GM21737 (cell line): ENCODE data around the gene DNER.
"Not testable (repeated sequence)": the region's sequence is repeated elsewhere in the genome, so short reads cannot be mapped to it uniquely, and the experiment has no call there.

Experiments used
- ATAC-seq: cut with Tn5 transposase; IDR thresholded peaks from one replicate; pipeline ENCODE4 v1.9.1; 2021; ENCODE audit warnings: mild to moderate bottlenecking, moderate library complexity; ENCODE audit not compliant: unreplicated experiment

DNER gene

DNA sequence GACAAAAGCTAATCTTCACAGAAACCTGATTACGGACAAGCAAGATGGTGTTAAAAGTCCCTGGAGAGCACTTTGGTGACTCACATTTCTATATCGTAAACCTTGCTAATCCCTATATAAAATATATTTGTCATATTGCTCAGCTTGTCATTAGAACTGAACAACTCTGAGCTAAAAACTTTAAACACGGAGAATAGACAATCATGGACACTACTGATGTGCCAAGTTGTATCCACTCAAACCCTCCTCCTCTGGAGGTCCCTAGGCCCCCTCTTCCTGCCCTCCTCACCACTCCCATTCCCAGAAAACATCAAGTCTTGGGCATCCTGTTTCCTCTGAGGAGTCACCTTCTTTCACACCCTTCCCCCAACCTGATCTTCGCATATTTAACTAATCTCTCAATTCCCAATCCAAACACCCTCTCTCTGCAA is 304.6 kb downstream of the DNER start:
- no peak for ATAC-seq

DNA sequence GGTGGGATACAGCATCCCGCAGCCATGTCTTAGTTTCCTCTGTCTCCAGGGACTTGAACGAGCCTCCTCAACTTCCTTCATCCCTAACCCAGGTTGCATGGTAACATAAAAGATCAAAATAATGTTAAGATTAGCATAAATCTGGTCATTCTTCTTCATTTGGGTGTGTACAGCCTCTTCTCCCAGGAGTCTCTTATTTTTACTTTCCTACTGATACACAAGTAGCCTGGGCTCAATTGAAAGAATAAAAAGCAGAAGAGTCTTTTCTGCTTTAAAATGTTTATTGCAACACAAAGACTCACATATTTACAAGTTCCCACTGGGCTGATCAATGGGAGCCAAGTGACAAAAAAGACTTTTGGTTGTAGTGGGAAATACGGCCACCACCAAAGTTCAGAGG is 305.4 kb downstream of the DNER start:
- ATAC-seq, result no peak

DNA sequence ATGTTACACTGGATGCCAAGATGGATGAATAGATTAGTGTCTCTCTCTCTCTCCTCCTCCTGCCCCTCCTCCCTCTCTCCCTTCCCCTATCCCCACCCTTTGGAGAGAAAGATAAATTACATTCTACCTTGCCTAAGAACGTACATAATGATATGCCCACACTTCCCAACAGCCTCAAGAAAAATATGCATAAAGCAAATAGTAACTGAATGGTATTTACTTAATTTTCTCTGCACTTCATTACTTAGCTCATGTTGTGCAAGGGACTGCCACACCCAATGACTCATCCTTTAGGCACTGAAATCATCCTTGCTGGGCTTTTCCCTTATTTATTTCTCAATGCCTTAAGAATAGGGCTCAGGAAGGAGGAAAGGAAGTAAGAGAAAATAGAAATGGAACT is 306.0 kb downstream of the DNER start:
- ATAC-seq, result no peak

DNA sequence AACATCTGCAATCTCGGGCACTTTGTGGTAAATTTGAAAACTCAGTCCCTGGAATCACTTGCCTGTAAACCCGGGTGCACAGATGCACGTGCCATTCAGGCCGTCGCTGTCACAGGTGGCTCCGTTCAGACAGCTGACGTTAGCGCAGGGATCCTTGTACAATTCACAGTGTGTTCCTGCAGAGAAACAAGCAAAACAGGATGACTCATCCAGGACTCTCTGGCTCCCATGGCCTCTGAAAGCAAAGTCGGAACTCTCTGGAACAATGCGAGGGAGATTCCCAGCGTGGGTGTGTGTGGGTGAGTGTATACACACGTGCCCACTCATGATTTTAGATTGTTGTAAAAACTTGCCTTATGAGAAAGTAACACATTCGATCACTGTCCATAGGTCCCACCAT is 307.2 kb downstream of the DNER start:
- no peak for ATAC-seq

DNA sequence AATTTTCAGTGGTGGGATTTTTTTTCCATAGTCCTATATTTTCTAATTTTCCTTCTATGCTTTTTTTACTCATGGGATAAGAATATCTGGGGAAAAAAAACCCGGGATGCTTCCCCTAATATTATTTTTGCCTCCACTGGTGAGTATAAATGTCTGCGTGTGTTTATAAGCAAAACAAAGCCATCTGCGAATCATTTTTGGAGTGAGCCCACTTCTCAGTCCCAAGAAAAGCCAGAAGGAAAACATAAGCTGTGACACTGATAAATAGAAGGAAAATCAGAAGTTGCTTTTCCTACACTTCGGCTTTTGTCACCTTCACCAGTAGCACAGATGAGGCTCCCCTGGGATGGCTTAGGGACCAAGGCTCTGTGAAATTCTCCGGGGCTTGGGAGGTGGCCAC is 308.6 kb downstream of the DNER start:
- ATAC-seq, result no peak

DNA sequence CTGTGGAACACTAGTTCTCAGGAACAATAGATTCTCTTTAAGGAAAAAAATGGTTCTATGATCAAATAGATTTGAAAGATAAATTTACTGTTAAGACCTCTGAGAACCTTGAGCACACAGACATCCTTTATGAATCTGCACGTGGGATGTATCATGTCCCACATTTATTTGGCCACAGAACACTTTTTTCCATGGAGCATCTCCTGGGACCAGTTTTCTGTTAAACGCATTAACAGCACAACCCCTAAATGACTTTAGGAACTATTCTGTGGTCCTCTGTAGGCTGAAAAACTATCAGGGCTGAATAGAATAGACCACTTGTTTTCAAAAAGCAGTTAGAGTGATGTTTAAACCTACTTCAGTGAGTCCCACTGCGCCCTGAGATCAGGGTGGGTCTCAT is 311.1 kb downstream of the DNER start:
- ATAC-seq, result no peak

DNA sequence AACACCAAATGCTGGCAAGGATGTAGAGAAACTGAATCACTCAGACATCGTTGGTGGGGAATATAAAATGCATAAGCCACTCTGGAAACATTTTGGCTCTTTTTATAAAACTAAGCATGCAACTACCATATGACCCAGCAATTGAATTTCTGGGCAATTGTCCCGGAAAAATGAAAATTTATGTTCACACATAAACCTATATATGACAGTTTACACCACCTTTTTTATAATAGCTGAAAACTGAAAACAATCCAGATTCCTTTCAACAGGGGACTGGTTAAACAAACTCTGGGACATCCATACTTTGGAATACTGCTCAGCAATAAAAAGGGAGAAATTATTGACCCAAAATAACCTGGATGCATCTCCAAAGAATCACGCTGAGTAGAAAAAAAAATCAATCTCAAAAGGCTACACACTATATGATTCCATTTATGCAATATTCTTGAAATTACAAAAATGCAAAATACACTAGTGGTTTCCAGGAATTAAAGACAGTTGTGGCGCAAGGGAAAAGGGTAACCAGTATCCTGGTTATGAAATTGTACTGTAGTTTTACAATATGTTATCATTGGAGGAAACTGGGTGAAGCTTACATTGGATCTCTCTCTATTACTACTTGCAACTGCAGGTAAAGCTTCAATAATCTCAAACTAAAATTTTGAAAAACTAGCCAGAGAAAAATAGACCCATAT is 313.0 kb downstream of the DNER start:
- ATAC-seq, result no peak

DNA sequence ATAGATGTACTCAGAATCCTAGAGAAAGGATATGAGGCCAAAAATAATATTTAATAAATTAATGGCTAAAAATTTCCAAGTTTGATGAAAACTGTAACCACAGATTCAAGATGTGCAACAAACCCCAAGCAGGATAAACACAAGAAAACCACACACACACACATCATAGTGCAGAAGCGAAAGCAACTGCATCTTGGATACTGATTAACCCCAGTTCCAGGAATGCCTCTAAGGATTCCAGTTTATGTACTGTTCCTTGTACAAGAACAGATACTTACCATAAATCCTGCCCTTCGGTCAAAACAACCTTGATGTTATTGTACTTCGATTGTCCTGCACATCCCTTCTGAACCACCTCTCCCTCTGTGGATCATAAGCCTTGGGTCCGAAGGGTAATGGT is 320.4 kb downstream of the DNER start:
- no peak for ATAC-seq

DNA sequence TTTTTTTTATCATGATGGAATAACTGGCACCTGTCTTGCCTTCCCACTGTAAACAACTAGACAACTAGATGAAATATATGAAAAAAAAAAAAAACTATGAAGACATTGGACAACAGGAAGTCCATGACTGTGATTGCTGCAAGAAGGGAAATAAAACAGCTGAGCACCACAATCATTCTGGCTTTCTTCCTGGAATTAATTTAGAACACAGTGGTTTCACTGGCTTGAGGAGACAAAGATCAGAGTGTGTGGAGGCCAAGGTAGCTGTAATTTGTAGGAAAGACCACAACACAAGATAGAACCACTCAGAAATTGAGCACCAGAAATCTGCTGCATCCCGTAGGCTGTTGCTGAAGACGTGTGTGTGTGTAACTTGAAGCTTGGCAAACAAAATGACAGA is 322.2 kb downstream of the DNER start:
- no peak for ATAC-seq

DNA sequence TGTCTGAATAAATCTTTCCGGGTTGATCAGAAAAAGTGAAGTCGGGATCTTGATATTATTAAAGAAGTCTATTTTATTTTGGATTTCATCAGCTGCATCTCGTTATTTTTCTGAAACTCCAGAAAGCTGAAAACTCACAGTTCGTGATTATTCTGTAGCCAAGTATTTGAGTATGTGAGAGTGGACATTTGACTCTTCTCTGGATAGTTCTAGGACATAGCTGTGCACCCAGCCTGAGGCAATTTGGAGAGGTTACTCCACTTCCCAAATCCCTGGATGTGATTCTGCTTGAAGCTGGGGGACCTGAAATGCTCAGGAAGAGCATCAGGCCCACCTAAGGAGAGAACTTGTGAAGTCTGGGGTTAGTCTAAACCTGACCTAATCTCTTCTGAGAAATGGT is 325.6 kb downstream of the DNER start:
- ATAC-seq, result no peak

DNA sequence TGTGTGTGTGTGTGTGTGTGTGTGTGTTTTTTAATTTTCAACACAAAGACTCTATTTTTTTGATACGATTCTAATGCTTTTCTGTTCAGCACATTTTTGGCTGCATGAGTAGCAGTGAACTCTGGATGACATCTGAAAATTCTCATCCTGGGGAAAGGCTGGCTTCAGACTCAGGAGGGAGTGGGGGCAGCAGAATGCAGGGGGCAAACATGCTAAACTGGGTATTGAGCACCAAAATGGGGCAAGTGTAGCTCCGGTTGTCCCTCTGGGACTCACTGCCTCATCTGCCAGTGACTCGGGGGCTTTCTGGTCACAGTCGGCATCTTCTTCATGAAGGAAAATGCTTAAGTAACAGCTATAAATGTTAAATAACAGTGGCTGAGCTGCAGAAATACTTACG is 326.5 kb downstream of the DNER start:
- no peak for ATAC-seq

DNA sequence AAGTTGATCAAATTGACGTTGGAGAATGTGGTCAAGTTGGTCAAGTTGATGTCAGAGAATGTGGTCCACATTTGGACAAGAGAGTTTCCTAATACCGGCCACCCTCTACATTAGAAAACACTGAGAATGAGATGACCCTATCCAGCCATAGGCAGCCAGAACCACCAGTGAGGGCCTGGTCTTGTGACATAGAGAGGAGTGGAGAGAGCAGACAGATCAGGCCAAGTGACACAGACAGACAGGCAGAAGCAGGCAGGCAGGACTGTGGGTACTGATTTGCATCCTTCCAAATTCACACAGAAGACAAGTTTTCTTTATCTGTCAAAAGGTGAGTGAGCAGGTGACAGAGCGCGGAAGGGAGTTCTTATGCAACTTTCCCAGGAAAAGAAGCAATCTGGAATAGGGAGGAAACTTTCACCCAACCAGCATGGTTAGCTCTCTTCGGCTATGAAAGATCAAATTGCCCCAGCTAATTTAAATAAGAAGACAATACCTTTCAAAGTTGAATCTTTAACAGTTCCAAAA is 334.2 kb downstream of the DNER start:
- no peak for ATAC-seq

DNA sequence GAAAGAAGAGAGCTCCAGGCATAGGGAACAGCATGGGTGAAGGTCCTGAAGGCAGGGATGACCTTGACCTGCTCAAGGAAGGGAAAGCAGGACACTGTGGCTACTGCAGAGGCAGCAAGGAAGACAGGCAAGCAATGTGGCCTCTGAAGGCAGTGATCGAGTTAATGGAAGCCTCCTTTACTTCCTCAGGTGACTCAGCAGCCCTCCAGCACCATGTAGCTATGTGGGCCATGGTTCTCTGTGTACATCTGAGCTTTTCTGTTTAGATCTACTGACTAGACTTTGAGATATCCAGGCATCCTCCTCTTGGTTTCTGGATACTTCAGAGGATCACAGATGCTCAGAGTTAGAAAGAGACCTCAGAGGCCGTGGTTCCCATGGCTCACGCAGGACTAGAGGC is 336.0 kb downstream of the DNER start:
- ATAC-seq, result no peak

DNA sequence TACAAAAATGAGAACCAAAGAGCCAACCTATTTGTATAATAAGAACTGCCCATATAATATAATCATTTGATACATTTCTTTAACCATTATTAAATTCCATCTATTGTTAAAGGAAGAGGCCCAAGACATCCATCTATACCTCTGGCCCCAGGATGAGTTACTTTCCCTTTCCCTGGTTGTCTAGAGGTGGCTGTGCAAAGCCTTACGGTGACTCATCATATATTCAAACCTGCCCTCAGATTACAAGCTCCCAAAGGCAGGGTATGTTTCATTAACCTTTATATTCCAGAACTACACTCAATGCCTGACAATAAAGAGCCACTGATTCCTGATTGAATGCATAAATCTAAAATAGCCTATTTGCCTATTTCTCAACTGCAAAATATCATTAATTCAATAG is 337.5 kb downstream of the DNER start:
- no peak for ATAC-seq

DNA sequence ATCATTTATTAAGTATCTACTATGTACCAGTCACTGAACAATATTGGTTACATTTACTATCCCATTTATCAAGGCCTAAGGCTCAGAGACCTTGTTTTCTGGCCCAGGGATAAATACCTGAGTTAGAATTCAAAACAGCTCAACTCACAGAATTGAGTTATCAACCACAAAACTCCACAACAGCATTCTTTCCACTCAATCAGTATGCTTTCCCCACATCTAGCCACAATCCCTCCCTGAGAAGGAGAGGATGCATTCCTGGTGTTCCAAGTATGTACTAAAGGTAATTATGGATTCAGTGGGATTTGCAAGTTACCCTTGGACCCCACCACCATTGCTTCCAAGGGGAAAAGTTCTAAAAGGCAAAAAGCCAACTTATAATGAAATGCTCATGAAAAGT is 339.1 kb downstream of the DNER start:
- no peak for ATAC-seq

DNA sequence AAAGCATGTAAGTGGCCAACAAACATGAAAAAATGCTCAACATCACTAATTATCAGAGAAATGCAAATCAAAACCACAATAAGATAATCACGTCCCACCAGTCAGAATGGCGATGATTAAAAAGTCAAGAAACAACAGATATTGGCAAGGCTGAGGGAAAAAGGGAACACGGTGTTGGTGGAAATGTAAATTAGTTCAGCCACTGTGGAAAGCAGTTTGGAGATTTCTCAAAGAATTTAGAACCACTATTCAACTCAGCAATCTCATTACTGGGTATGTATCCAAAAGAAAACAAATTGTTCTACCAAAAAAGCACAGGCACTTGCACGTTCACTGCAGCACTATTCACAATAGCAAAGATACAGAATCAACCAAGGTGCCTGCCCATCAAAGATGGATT is 341.0 kb downstream of the DNER start:
- ATAC-seq, result not testable (repeated sequence)

DNA sequence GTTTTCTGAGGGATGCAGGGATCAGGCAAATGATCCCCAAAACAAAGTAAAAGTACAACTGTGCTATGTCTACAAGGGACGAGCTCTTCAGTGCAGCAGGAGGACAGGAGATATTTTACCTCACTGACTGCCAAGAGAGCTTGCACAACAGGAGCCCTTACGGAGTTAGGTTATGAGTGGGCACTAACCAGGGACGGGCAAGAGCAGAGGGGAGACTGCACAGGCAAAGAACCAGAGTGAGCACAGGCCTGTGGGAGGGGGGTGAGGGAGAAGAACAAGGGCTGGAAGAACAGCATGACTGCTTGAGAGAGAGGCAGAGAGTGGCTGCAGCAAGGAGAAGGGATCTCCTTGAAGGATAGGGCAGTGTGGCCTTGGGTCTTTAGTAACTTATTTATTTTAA is 342.1 kb downstream of the DNER start:
- no peak for ATAC-seq

DNA sequence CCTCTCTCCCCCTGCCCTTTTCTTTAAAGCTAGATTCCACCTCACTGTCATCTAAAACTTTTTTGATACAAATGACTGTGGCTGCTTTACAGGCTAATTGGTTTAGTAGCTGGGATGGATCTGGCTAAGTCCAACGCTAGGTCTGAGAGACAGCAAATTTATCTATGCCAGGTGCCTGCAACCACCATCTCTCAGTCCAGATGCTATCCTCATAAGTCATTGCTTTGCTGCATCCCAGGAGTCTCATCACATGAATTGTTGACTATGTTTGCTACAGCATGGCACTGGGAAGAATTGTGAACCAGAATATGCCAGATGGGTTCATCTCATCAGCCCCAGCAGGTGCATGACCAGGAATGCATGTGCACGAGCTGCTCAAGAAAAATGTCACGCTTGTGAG is 343.3 kb downstream of the DNER start:
- no peak for ATAC-seq

DNA sequence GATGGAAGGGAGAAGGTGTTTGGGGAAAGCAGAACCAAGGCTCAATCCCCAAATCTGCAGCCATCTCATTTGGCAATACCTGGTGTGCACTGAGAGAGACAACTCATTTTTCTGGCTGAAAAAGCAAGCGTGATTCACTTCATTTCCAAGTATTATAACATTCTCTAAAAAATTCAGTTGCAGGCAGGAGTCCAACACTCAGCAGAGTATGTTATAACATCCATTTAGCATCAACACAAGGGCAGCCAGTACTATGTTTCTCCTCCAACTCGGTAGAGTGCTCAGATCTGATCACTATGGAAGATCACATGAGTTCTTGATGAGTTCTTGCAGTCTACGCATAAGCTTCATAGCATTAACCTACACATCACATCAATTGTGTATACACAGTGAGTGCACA is 343.8 kb downstream of the DNER start:
- no peak for ATAC-seq

DNA sequence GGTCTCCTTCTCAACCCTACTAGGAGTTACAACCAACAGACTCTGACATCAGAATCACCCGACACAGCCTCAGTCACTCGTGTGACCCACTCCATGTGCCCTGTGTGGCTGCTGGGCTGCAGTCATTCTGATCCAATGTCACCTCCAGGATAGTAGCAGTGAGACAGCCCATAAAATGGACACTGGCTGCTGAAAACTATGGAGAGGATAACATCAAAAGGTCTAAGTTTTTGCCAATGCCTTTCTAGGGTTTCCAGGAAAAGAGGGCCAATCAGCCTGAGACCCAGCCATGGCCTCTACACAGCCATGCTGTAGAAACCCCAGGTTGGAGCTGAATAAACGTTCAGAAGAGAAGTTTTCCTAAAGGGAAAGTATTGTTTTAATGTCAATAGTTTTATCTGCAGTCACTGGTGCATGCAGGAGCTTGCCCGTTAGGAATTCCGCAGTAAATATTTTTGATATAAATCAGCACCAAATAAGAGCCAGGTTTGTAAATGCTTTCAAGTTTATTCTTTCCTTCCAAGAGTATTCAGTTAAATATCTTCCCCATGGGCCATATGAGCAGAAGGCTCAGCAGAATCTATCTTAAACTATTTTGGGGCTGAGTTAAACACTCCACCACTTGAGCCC is 351.1 kb downstream of the DNER start:
- ATAC-seq, result no peak

DNA sequence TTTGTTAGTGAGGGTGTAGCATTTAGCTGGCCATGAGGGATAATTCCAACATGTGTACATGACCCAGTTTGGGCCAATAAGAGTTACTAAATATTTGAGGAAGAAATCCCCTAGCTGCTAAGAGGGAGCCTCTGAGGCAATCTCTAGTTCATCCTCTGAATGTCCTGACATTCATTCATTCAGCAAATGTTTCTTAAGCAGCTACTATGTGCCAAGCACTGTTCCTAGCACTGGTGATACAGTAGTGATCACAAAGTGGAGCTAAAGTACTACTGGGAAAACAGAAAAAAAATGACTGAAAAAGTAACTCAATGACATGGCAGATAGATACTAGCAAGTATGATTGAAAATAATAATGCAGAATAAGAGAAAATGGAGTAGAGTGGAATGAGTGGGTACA is 363.5 kb downstream of the DNER start:
- ATAC-seq, result no peak

DNA sequence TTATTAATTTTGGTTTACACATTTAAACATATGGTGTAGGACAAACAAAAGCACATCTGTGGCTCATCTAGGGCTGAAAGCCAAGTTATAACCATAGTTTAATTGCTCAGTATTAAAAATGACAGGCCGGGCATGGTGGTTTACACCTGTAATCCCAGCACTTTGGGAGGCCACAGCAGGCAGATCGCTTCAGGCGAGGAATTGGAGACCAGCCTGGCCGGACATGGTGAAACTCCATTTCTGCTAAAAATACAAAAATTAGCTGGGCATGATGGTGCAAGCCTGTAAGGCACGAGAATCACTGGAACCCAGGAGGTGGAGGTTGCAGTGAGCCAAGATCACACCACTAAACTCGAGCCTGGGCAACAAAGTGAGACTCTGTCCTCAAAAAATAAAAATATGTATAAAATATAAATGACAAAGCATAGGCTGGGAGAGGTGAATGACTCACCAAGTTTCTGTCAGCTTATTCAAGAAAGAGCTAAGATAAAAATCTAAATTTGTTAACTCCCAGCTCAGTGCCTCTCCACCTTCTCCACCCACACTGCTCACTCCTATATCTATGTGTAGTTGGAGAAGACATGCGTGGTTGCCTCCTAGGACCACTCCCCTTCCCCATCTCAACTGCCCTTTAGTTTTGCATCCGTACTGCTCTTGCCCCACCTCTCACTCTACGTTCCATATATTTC is 364.1 kb downstream of the DNER start:
- no peak for ATAC-seq
